Calu3 (cell line): ENCODE results near the gene ZNF57. TPM values are rescaled to one million over a fixed set of nuclear protein-coding genes. Genes with fewer than 3 reads are reported as not detected.
"Not testable (repeated sequence)": the region's sequence is repeated elsewhere in the genome, so short reads cannot be mapped to it uniquely, and the experiment has no call there.

Experiments used
- BruUV-seq: library from RNA; stranded (reverse); fragments of 400-500 nt; replicated peaks from 2 replicates; lab custom pipeline; 2021; lab: Mats Ljungman, UMichigan
- CTCF ChIA-PET: fragments of 300-600 bp; sonication (Branson Sonifier 250); formaldehyde crosslinking; loops from one replicate; lab custom pipeline; 2022; ENCODE audit warnings: antibody characterized with exemption; lab: Charles Lee
- DNase-seq: peaks from one replicate; pipeline ENCODE4 v3.0.0; 2022
- H3K27ac Mint-ChIP-seq: one replicate; pipeline ENCODE4 v1.8.0; 2022; ENCODE audit warnings: mixed read lengths; ENCODE audit not compliant: unreplicated experiment
- H3K27me3 Mint-ChIP-seq: one replicate; pipeline ENCODE4 v1.8.0; 2022; ENCODE audit warnings: mixed read lengths; ENCODE audit not compliant: unreplicated experiment
- H3K36me3 Mint-ChIP-seq: one replicate; pipeline ENCODE4 v1.8.0; 2022; ENCODE audit warnings: mild to moderate bottlenecking, moderate library complexity, mixed read lengths; ENCODE audit not compliant: insufficient read depth, unreplicated experiment
- H3K4me1 Mint-ChIP-seq: one replicate; pipeline ENCODE4 v1.8.0; 2022; ENCODE audit warnings: mild to moderate bottlenecking, low read depth, mixed read lengths; ENCODE audit not compliant: unreplicated experiment
- H3K4me3 Mint-ChIP-seq: one replicate; pipeline ENCODE4 v1.8.0; 2022; ENCODE audit warnings: mild to moderate bottlenecking, low read depth, moderate library complexity, mixed read lengths; ENCODE audit not compliant: unreplicated experiment
- H3K9me3 Mint-ChIP-seq: one replicate; pipeline ENCODE4 v1.8.0; 2022; ENCODE audit warnings: low read depth, mixed read lengths; ENCODE audit not compliant: unreplicated experiment
- CTCF ChIP-seq: fragments of 200-600 bp; IDR thresholded peaks from one replicate; pipeline ENCODE4 v1.8.0; 2022; ENCODE audit warnings: antibody characterized with exemption; ENCODE audit not compliant: unreplicated experiment
- intact Hi-C: fragments of 100-400 bp; cut with micrococcal nuclease; formaldehyde crosslinking; loops from one replicate; pipeline ENCODE4 v1.10.0; 2022; ENCODE audit not compliant: unreplicated experiment
- total RNA-seq: library from RNA; stranded (reverse); gene quantifications from 2 replicates; pipeline ENCODE4 v1.2.3, GENCODE V29; 2022

Gene ZNF57
- total RNA-seq, 1 experiment from 2014 or later = 6.0 TPM

DNA sequence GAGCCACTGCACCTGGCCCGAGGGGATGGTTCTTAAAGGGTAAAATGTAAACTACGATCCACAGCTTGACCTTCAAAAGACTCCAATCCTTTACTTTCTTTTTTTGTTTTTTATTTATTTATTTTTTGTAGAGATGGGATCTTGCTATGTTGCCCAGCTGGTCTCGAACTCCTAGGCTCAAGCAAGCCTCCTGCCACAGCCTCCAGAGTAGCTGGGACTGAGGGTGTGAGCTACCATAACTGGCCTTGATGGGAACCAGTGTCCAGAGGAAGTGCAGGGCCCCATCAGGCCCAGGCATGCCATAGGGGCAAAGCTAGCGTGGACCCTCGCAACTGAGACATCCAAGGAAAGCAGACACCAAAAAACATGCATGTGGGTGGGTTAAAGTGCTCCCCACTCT lies 62.4 kb downstream of the ZNF57 start:
- no peak for TF ChIP-seq CTCF
- Mint-ChIP-seq H3K27me3 (no peaks in the 10 kb centered on the region), H3K9me3 (no peaks in the 10 kb centered on the region), H3K36me3 (no peaks in the 10 kb centered on the region), H3K4me3 (no peak overlapping the region), H3K27ac (no peak overlapping the region), H3K4me1 (no peaks in the 10 kb centered on the region)
- no peak for DNase-seq
- no TSS peak for BruUV-seq
- intact Hi-C loops = no loop called here
- CTCF ChIA-PET = interaction anchor here (0.7 to 1.1 kb wide), 3 partner anchors 12 to 167 kb away, joined by 3 to 6 read pairs (median 5); no protein-coding TSS in a partner anchor

GRCh38 chr19:2963631-2964030 lies 62.9 kb downstream of the ZNF57 start:
- H3K27me3 Mint-ChIP-seq, H3K4me3 Mint-ChIP-seq, H3K36me3 Mint-ChIP-seq, BruUV-seq, H3K4me1 Mint-ChIP-seq, intact Hi-C loops, H3K9me3 Mint-ChIP-seq, DNase-seq: not testable (repeated sequence)
- CTCF ChIA-PET = interaction anchor here (0.6 to 1.8 kb wide), 4 partner anchors 13 to 339 kb away, joined by 3 to 6 read pairs (median 5); no protein-coding TSS in a partner anchor
- peak overlapping the region; percentile 56 for H3K27ac Mint-ChIP-seq

- no peaks in the 10 kb centered on the region for H3K36me3 Mint-ChIP-seq
- H3K27me3 Mint-ChIP-seq = no peaks in the 10 kb centered on the region
- H3K4me1 Mint-ChIP-seq = no peaks in the 10 kb centered on the region
- CTCF ChIA-PET = interaction anchor here (0.6 to 1.8 kb wide), 3 partner anchors 90 to 373 kb away, joined by 4 to 6 read pairs (median 6); no protein-coding TSS in a partner anchor
- BruUV-seq = no TSS peak
- no peak for TF ChIP-seq CTCF
- H3K9me3 Mint-ChIP-seq = no peaks in the 10 kb centered on the region
- intact Hi-C loops = no loop called here
- DNase-seq = no peak
- H3K27ac Mint-ChIP-seq = no peak overlapping the region
- no peak overlapping the region for H3K4me3 Mint-ChIP-seq
Measured at GRCh38 chr19:2964874-2965273, 64.1 kb downstream of the ZNF57 start.

- H3K4me3 Mint-ChIP-seq = no peak overlapping the region
- CTCF ChIA-PET = no interaction called here
- no peaks in the 10 kb centered on the region for H3K4me1 Mint-ChIP-seq
- no peak for DNase-seq
- BruUV-seq = no TSS peak
- H3K9me3 Mint-ChIP-seq = no peaks in the 10 kb centered on the region
- no peaks in the 10 kb centered on the region for H3K36me3 Mint-ChIP-seq
- no peaks in the 10 kb centered on the region for H3K27me3 Mint-ChIP-seq
- TF ChIP-seq CTCF = no peak
- intact Hi-C loops = no loop called here
- H3K27ac Mint-ChIP-seq = no peak overlapping the region
Measured at GRCh38 chr19:2967972-2968371, 67.2 kb downstream of the ZNF57 start.

Other genes starting within 250 kb of the ZNF57 start
- 0.87 and 0.91 TPM in 2 replicates for gene GNG7, start 198.2 kb upstream of the ZNF57 start, total RNA-seq
- 0.17 and 0.51 TPM in 2 replicates for gene DIRAS1, start 179.6 kb upstream of the ZNF57 start, total RNA-seq
- gene SLC39A3, start 160.9 kb upstream of the ZNF57 start, total RNA-seq = 25.0 and 28.2 TPM in 2 replicates
- 44.7 and 48.3 TPM in 2 replicates for gene SGTA, start 117.7 kb upstream of the ZNF57 start, total RNA-seq
- gene THOP1, start 115.4 kb upstream of the ZNF57 start, total RNA-seq = 85.9 and 86.2 TPM in 2 replicates
- 4.3 and 4.9 TPM in 2 replicates for gene ZNF554, start 81.1 kb upstream of the ZNF57 start, total RNA-seq
- 3.8 and 5.7 TPM in 2 replicates for gene ZNF555, start 59.5 kb upstream of the ZNF57 start, total RNA-seq
- gene ZNF556, start 33.6 kb upstream of the ZNF57 start, total RNA-seq = not detected in 2 replicates
- gene ZNF77, start 44.0 kb downstream of the ZNF57 start, total RNA-seq = 3.6 and 5.0 TPM in 2 replicates
- 2.1 and 3.4 TPM in 2 replicates for gene TLE6, start 76.6 kb downstream of the ZNF57 start, total RNA-seq
- gene TLE2, start 128.4 kb downstream of the ZNF57 start, total RNA-seq = 8.5 and 9.3 TPM in 2 replicates
- 170 and 179 TPM in 2 replicates for gene TLE5, start 161.6 kb downstream of the ZNF57 start, total RNA-seq
- gene GNA11, start 193.4 kb downstream of the ZNF57 start, total RNA-seq = 37.7 and 41.4 TPM in 2 replicates
- gene GNA15, start 235.1 kb downstream of the ZNF57 start, total RNA-seq = 5.9 and 6.5 TPM in 2 replicates